ENCODE results near the gene S100A5.

The S100A5 gene

DNA sequence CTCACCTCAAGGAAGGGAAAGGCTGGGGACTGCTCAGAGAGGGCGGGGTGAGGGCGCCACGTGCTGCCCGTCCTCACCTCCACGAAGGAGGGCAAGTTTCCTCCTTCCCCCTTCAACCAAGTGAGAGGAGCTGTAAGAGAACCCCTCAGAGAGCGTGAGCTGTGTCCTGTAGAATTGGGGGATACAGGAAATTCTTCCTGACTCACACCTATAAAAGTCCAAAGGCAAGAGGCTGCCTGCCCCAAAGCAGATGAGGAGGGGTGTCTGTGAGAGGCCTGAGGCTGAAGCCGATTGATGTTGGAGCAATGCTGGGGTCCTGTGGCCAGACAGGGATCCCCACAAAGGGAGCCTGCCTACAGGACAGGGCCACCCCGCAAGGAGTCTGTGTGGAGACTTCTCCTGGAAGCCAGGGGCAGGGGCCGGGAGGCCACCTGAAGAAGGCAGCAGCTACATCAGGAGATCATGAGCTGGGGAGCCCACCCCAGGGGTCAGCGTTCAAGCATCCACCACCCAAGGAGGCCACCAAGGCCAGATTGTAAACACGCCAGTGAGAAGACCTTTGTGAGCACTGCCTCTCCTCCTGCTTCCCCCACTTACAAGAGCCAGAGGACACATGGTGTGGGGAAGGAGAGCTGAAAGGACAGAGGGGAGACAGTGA is 32.7 kb downstream of the S100A5 start:
- H3K4me3 ChIP-seq (ENCODE audit: low read length) = no peak overlapping the region
- DNase-seq (ENCODE audit: low read depth) = no peak
- TF ChIP-seq, protein P1, sequence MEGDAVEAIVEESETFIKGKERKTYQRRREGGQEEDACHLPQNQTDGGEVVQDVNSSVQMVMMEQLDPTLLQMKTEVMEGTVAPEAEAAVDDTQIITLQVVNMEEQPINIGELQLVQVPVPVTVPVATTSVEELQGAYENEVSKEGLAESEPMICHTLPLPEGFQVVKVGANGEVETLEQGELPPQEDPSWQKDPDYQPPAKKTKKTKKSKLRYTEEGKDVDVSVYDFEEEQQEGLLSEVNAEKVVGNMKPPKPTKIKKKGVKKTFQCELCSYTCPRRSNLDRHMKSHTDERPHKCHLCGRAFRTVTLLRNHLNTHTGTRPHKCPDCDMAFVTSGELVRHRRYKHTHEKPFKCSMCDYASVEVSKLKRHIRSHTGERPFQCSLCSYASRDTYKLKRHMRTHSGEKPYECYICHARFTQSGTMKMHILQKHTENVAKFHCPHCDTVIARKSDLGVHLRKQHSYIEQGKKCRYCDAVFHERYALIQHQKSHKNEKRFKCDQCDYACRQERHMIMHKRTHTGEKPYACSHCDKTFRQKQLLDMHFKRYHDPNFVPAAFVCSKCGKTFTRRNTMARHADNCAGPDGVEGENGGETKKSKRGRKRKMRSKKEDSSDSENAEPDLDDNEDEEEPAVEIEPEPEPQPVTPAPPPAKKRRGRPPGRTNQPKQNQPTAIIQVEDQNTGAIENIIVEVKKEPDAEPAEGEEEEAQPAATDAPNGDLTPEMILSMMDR (conservative IDR thresholded peaks at IDR 0.05; ENCODE audit: low read depth, low read length) = no peak

DNA sequence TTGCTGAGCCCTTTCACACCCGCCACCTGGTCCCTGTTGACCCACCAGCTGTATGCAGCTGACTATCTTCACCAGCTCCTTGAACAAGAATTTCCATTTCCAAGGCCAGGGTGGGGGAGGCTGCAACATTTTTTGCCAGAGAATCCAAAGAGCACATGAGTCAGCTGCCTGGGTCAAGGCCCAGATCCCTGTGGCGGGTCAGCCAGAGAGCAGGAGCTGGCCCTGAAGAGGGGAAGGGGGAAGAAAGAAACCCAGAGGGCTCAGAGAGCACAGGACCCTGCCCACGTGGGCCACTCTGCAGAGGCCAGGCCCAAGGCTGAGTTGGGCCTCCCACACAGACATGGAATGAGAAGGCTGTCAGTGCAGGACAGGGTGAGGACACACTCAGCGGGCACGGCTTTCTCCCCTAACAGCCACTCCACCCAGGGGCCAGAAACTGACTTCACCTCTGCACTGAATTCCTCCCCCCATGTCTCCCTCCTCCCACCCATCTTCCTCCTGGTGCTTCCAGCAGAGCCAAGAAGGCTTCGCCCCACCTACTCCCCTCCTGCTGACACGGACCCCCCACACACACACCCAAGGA is 33.8 kb downstream of the S100A5 start:
- peak; percentile 61 for DNase-seq (ENCODE audit: low read depth)
- TF ChIP-seq, protein P1 (conservative IDR thresholded peaks at IDR 0.05; ENCODE audit: low read depth, low read length) = no peak
- no peak overlapping the region for H3K4me3 ChIP-seq (ENCODE audit: low read length)

DNA sequence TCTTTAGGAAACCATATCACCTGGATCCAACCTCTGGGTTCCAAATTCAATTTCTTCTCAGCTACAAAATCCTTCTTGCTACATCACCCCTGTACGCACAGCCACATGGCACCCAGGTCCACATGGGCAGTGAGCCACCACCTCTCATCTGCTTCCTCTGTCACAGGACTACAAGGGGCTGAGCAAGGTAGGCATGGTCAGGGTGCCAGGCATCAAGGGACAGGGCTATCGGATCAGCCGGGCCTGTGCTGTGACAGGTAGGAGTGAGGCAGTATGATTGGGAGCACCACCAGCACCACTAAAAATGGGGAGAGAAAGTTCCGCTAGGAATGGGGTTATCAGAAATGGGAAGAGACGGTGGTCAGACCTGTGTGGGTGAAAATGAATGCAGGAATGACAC is 34.3 kb downstream of the S100A5 start:
- TF ChIP-seq, protein P1 (conservative IDR thresholded peaks at IDR 0.05; ENCODE audit: low read depth, low read length) = no peak
- DNase-seq (ENCODE audit: low read depth) = no peak
- H3K4me3 ChIP-seq (ENCODE audit: low read length) = no peak overlapping the region

DNA sequence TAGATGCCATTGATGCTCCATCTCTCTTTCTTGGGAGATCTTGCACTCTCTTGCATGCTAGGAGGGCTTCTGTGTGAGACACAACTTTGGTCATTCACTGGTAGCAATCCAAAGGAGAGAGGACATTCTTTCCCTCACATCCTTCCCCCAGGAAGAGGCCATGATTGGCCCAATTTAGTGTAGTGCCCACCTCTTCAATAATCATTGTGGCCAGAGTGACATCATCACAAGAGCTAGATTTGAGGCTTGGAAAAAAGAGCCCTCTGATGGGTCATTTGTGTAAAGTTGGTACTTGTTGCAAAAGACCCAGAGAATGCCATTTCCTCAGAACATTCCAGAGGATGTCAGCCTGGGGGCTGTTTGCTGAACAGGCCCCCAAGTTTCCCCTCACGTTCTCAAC is 35.2 kb downstream of the S100A5 start:
- no peak overlapping the region for H3K4me3 ChIP-seq (ENCODE audit: low read length)
- DNase-seq (ENCODE audit: low read depth) = no peak
- TF ChIP-seq, protein P1 (conservative IDR thresholded peaks at IDR 0.05; ENCODE audit: low read depth, low read length) = no peak

DNA sequence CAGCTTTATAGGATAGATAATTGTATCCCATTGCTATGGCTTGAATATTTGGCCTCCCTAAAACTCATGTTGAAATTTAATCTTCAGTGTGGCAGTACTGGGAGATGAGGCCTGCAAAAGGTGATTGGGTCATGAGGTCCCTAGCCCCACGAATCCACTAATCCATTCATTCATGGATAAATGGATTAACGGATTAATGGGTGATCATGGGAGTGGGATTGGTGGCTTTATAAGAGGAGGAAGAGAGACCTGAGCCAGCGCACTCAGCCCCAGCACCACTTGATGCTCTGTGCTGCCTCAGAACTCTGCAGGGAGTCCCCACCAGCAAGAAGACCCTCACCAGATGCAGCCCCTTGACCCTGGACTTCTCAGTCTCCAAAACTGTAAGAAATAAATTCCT is 37.0 kb downstream of the S100A5 start:
- TF ChIP-seq, protein P1 (conservative IDR thresholded peaks at IDR 0.05; ENCODE audit: low read depth, low read length) = no peak

DNA sequence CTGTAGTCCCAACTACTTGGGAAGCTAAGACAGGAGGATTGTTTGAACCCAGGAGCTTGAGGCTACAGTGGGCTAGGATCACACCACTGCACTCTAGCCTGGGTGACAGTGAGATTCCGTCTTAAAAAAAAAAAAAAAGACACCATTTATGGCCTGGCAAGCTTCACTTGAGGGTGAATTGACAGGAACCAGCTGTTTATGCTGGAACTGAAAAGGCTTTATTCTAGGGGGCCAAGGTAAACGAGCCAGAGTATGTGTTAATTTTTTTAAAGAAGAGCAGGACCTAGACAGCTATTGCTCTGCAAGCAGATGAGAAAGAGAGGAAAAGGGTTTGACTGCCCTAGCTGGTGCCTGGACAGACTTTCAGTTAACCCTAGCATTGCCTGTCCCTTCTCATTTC is 42.0 kb downstream of the S100A5 start:
- H3K4me3 ChIP-seq (ENCODE audit: low read length) = no peak overlapping the region
- no peak for DNase-seq (ENCODE audit: low read depth)
- TF ChIP-seq, protein P1 (conservative IDR thresholded peaks at IDR 0.05; ENCODE audit: low read depth, low read length) = no peak

More for the DNA sequence above, 37.0 kb downstream of the S100A5 start:
- H3K4me3 ChIP-seq (ENCODE audit: low read length) = peak overlapping the region; percentile 29
- peak; percentile 64 for DNase-seq (ENCODE audit: low read depth)

DNA sequence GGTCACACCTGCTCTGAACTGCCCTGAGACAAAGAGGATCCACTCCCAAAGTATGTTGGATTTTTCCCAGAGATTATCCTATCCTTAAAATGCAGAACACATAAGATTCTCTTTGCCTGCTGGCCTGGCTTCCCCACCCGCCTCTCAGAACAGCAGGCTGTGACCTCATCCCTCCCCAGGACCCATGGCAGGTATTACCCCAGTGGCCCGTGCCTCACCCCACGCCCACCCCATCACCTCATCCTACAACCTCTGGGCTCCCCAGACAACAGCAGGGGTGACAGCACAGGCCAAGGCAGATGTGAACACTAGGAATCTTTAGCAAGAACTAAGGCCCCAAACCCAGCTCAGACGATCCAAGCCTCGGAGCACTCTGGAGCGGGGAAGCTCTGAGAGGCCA is 45.2 kb downstream of the S100A5 start:
- no peak overlapping the region for H3K4me3 ChIP-seq (ENCODE audit: low read length)
- TF ChIP-seq, protein P1 (conservative IDR thresholded peaks at IDR 0.05; ENCODE audit: low read depth, low read length) = no peak

More for the DNA sequence above, 45.2 kb downstream of the S100A5 start:
- DNase-seq (ENCODE audit: low read depth) = no peak

Measured in retinal pigment epithelial cell (primary cell).